Activated naive CD4-positive, alpha-beta T cell treated with anti-CD3 and anti-CD28 coated beads, Interleukin-2, amount 50 U/mL, for 24 hours (primary cell): ENCODE results near the gene PPIL4.
"Not testable (repeated sequence)": the region's sequence is repeated elsewhere in the genome, so short reads cannot be mapped to it uniquely, and the experiment has no call there.

Source experiments
- H3K27ac Mint-ChIP-seq: one replicate; pipeline ENCODE4 v1.8.0; 2021; ENCODE audit warnings: mild to moderate bottlenecking, mixed read lengths
- H3K27me3 Mint-ChIP-seq: one replicate; pipeline ENCODE4 v1.8.0; 2021; ENCODE audit warnings: mixed read lengths
- H3K36me3 Mint-ChIP-seq: one replicate; pipeline ENCODE4 v1.8.0; 2021; ENCODE audit warnings: mixed read lengths
- H3K4me1 Mint-ChIP-seq: one replicate; pipeline ENCODE4 v1.8.0; 2021; ENCODE audit warnings: mixed read lengths
- H3K4me3 Mint-ChIP-seq: one replicate; pipeline ENCODE4 v1.8.0; 2021; ENCODE audit warnings: mild to moderate bottlenecking, mixed read lengths
- H3K9me3 Mint-ChIP-seq: one replicate; pipeline ENCODE4 v1.8.0; 2021; ENCODE audit warnings: mixed read lengths

PPIL4 gene

GRCh38 chr6:149461670-149462069 is 84.2 kb downstream of the PPIL4 start:
- Mint-ChIP-seq H3K4me3 (no peak overlapping the region), H3K4me1 (peaks cover 35% of the 10 kb centered on the region), H3K36me3 (peaks cover 15% of the 10 kb centered on the region), H3K27me3 (no peaks in the 10 kb centered on the region), H3K9me3 (no peaks in the 10 kb centered on the region), H3K27ac (no peak overlapping the region)

DNA sequence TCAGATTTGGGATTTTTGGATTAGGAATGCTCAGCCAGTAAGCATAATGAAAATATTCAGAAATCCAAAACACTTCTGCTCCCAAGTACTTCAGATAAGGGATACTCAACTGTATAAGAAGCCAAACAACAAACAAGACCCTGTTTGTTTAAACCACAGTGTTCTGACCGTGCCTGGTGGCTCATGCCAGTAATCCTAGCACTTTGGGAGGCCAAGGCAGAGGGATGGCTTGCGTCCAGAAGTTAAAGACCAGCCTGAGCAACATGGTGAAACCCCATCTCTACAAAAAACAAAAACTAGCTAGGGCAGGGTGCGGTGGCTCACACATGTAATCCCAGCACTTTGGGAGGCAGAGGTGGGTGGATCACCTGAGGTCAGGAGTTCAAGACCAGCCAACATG is 85.6 kb downstream of the PPIL4 start:
- not testable (repeated sequence) for H3K9me3 Mint-ChIP-seq, H3K4me3 Mint-ChIP-seq, H3K27me3 Mint-ChIP-seq
- peaks cover 31% of the 10 kb centered on the region for H3K4me1 Mint-ChIP-seq
- peak overlapping the region; percentile 52 for H3K27ac Mint-ChIP-seq
- peaks cover 15% of the 10 kb centered on the region for H3K36me3 Mint-ChIP-seq

DNA sequence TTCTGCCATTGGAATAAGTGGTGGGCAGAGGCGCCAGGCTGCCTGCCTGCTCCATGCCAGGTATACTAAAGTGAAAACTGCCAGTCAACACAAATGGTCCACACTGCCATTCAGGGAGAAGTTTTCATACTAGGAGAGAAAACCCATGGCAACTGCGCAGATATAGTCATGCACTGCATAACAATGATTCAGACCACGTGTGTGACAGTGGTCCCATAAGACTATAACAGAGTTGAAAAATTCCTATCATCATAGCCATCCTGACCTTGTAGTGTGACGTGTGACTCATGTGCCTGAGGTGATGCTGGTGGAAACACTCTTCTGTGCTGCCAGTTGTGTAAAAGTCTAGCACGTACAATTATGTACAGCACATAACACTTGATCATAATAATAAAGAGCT is 86.1 kb downstream of the PPIL4 start:
- H3K9me3 Mint-ChIP-seq, result no peaks in the 10 kb centered on the region
- no peaks in the 10 kb centered on the region for H3K27me3 Mint-ChIP-seq
- peaks cover 15% of the 10 kb centered on the region for H3K36me3 Mint-ChIP-seq
- no peak overlapping the region for H3K4me3 Mint-ChIP-seq
- no peak overlapping the region for H3K27ac Mint-ChIP-seq
- H3K4me1 Mint-ChIP-seq, result peaks cover 30% of the 10 kb centered on the region

DNA sequence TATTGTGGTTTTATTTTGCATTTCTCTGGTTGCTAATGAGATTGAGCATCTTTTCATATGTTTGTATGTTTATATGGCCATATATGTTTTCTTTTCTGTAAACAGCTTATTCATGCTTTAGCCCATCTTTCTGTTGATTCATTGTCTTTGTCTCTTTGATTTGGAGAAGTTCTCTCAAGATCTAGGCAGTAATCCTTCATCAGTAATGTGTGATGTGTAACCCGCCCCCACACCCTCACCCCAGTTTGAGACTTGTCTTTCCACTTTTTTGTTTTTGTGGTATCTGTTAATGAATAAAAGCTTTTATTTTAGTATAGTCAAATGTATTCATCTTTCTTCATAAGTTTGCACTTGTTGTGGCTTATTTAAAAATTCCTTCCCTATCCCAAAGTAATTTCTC is 87.0 kb downstream of the PPIL4 start:
- Mint-ChIP-seq H3K27ac (peak overlapping the region; percentile 7), H3K4me3 (no peak overlapping the region), H3K36me3 (peaks cover 15% of the 10 kb centered on the region), H3K4me1 (peaks cover 21% of the 10 kb centered on the region), H3K9me3 (no peaks in the 10 kb centered on the region), H3K27me3 (no peaks in the 10 kb centered on the region)

DNA sequence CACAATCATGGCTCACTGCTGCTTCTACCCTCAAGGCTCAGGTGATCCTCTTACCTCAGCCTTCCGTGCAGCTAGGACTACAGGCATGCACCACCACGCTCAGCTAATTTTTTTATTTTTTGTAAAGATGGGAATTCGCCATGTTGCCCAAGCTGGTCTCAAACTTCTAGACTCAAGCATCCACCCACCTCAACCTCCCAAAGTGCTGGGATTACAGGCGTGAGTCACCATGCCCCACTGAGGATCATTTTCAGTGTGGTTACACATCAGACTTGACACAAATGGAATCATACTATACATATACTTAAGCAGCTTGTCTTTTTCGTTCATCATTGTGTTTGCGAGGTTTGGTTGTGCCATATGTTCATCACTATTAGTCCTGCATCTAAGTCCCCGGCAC is 87.6 kb downstream of the PPIL4 start:
- Mint-ChIP-seq H3K27me3 (no peaks in the 10 kb centered on the region), H3K4me3 (no peak overlapping the region), H3K36me3 (peaks cover 13% of the 10 kb centered on the region)

GRCh38 chr6:149457316-149457884 is 88.4 kb downstream of the PPIL4 start:
- H3K4me1 Mint-ChIP-seq, result peaks cover 10% of the 10 kb centered on the region
- no peak overlapping the region for H3K4me3 Mint-ChIP-seq
- peak overlapping the region; percentile 14 for H3K27ac Mint-ChIP-seq
- H3K27me3 Mint-ChIP-seq, result no peaks in the 10 kb centered on the region
- peaks cover 10% of the 10 kb centered on the region for H3K36me3 Mint-ChIP-seq
- H3K9me3 Mint-ChIP-seq, result no peaks in the 10 kb centered on the region

More for the DNA sequence above, 87.6 kb downstream of the PPIL4 start:
- no peaks in the 10 kb centered on the region for H3K9me3 Mint-ChIP-seq
- peaks cover 15% of the 10 kb centered on the region for H3K4me1 Mint-ChIP-seq
- no peak overlapping the region for H3K27ac Mint-ChIP-seq

- H3K4me1 Mint-ChIP-seq, result peaks cover 13% of the 10 kb centered on the region
- H3K9me3 Mint-ChIP-seq, result no peaks in the 10 kb centered on the region
- H3K4me3 Mint-ChIP-seq, result no peak overlapping the region
- no peak overlapping the region for H3K27ac Mint-ChIP-seq
- peaks cover 10% of the 10 kb centered on the region for H3K36me3 Mint-ChIP-seq
- H3K27me3 Mint-ChIP-seq, result no peaks in the 10 kb centered on the region
Observed at GRCh38 chr6:149456311-149457021, 89.4 kb downstream of the PPIL4 start.

DNA sequence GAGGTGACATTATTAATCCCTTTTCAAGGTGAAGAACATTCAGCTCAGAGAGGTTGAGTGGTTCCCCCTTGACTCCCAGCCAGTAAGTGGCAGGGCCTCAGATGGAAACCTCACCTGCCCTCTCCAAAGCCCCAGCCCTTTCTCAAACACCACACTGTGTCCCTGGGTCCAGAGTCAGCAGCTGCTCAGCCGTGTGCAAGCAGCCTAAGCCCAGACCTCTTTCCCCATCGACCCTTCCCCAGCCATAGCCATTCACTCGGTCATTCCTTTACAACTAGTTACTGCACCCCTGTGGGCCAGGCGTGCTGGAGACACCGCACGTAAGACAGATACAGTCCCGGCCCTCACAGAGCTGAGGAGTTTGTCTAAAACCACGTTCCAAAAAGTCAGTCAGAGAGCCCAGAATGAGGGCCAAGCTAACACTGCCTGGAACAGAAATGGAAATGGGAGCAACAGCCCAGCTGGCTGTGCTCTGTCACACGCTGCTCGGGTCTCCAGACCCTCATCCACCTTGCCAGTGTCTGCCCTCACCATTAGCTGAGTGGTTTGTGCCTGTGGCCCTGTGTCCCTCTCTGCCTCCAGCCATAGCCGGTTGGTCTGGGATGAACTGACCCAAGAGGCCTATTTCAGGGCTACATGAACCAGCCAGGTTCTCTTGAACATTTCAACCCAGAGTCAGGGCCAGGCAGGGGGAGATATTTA is 90.7 kb downstream of the PPIL4 start:
- peak overlapping the region; percentile 53 for H3K27ac Mint-ChIP-seq
- peaks cover 8% of the 10 kb centered on the region for H3K36me3 Mint-ChIP-seq
- peaks cover 13% of the 10 kb centered on the region for H3K4me1 Mint-ChIP-seq

More for the DNA sequence above, 90.7 kb downstream of the PPIL4 start:
- Mint-ChIP-seq H3K9me3 (no peaks in the 10 kb centered on the region), H3K27me3 (no peaks in the 10 kb centered on the region), H3K4me3 (no peak overlapping the region)
